PC-3 (cell line): ENCODE results near the gene HTRA2.
A peak's percentile ranks its signal among the peaks of the same experiment; 100 is the strongest.

ENCODE experiments used
- CTCF ChIP-seq: fragments of 300-600 bp; sonication (generic); conservative IDR thresholded peaks from 2 replicates; pipeline ENCODE4 v1.5.1; 2017; ENCODE audit warnings: antibody characterized with exemption, low read depth, mild to moderate bottlenecking, low read length
- EZH2 ChIP-seq: fragments of 300-600 bp; sonication (generic); IDR thresholded peaks from one replicate; pipeline ENCODE4 v1.6.1; 2017; ENCODE audit warnings: antibody characterized with exemption, mild to moderate bottlenecking, low read length; ENCODE audit not compliant: unreplicated experiment

GRCh38 chr2:74482801-74483674, 46.7 kb upstream of the HTRA2 start, which contains the start of the genes CCDC142 and TTC31:
- TF ChIP-seq EZH2 (no peak), CTCF (peak; percentile 95)
